HepG2 (cell line): ENCODE measurements around the gene RRM2. TPM values are rescaled to one million over a fixed set of nuclear protein-coding genes. Genes with fewer than 3 reads are reported as not detected.
A peak's percentile ranks its signal among the peaks of the same experiment; 100 is the strongest.

Source experiments
- EED ChIP-seq: sonication (generic); formaldehyde crosslinking; IDR thresholded peaks from 2 replicates; pipeline ENCODE4 v1.5.0; 2020; ENCODE audit warnings: mild to moderate bottlenecking, missing genetic modification reagents
- HDAC1 ChIP-seq: sonication (generic); formaldehyde crosslinking; IDR thresholded peaks from 2 replicates; pipeline ENCODE4 v1.5.1; 2020; ENCODE audit warnings: mild to moderate bottlenecking, missing genetic modification reagents
- HOXA9 ChIP-seq: sonication (generic); formaldehyde crosslinking; IDR thresholded peaks from 2 replicates; pipeline ENCODE4 v1.8.1; 2022; ENCODE audit warnings: missing genetic modification reagents, mild to moderate bottlenecking, moderate library complexity, borderline replicate concordance
- TERF1 ChIP-seq: sonication (generic); formaldehyde crosslinking; IDR thresholded peaks from 2 replicates; pipeline ENCODE4 v1.8.0; 2022; ENCODE audit warnings: mild to moderate bottlenecking, missing genetic modification reagents, moderate library complexity
- UBTF ChIP-seq: sonication (generic); formaldehyde crosslinking; IDR thresholded peaks from 2 replicates; pipeline ENCODE4 v1.4.0; 2020; ENCODE audit warnings: mild to moderate bottlenecking, missing genetic modification reagents
- ZBTB20 ChIP-seq: sonication (generic); formaldehyde crosslinking; IDR thresholded peaks from 2 replicates; pipeline ENCODE4 v1.8.1; 2023; ENCODE audit warnings: missing genetic modification reagents, low read depth, mild to moderate bottlenecking, borderline replicate concordance
- ZBTB44 ChIP-seq: sonication (generic); formaldehyde crosslinking; IDR thresholded peaks from 2 replicates; pipeline ENCODE4 v1.4.0; 2020; ENCODE audit warnings: missing genetic modification reagents
- ZMYM2 ChIP-seq: sonication (generic); formaldehyde crosslinking; IDR thresholded peaks from 2 replicates; pipeline ENCODE4 v1.8.0; 2022; ENCODE audit warnings: mild to moderate bottlenecking, missing genetic modification reagents
- ZNF17 ChIP-seq: sonication (generic); formaldehyde crosslinking; IDR thresholded peaks from 2 replicates; pipeline ENCODE4 v1.5.0; 2020; ENCODE audit warnings: mild to moderate bottlenecking, missing genetic modification reagents
- ZNF20 ChIP-seq: sonication (generic); formaldehyde crosslinking; IDR thresholded peaks from 2 replicates; pipeline ENCODE4 v1.4.0; 2020; ENCODE audit warnings: mild to moderate bottlenecking, moderate library complexity, missing genetic modification reagents
- ZNF234 ChIP-seq: sonication (generic); formaldehyde crosslinking; conservative IDR thresholded peaks from 2 replicates; pipeline ENCODE4 v1.5.1; 2020; ENCODE audit warnings: mild to moderate bottlenecking, missing genetic modification reagents
- ZNF407 ChIP-seq: sonication (generic); formaldehyde crosslinking; IDR thresholded peaks from one replicate; pipeline ENCODE4 v1.5.1; 2020; ENCODE audit warnings: mild to moderate bottlenecking, missing genetic modification reagents; ENCODE audit errors: not compliant biosample characterization
- ZNF446 ChIP-seq: sonication (generic); formaldehyde crosslinking; IDR thresholded peaks from 2 replicates; pipeline ENCODE4 v1.5.0; 2020; ENCODE audit warnings: mild to moderate bottlenecking, missing genetic modification reagents
- ZNF556 ChIP-seq: sonication (generic); formaldehyde crosslinking; IDR thresholded peaks from 2 replicates; pipeline ENCODE4 v1.4.0; 2020; ENCODE audit warnings: mild to moderate bottlenecking, missing genetic modification reagents, borderline replicate concordance
- ZNF75D ChIP-seq: sonication (generic); formaldehyde crosslinking; IDR thresholded peaks from 2 replicates; pipeline ENCODE4 v1.8.1; 2023; ENCODE audit warnings: missing genetic modification reagents, mild to moderate bottlenecking, borderline replicate concordance
- ZNF761 ChIP-seq: sonication (generic); formaldehyde crosslinking; conservative IDR thresholded peaks from 2 replicates; pipeline ENCODE4 v1.4.0; 2020; ENCODE audit warnings: mild to moderate bottlenecking, missing genetic modification reagents
- polyA plus RNA-seq, 8 experiments: library from polyadenylated mRNA; depleted of rRNA in 3 of 8; stranded (reverse) in 7 of 8; unstranded in 1 of 8; fragments of >200 nt; fragmentation: Illumina TruSeq in 4 of 8; extraction: Trizol in 4 of 8; gene quantifications; 2 replicates each; pipeline versions ENCODE4 v1.2.1 to v1.2.3, GENCODE V29; 2011 to 2016; ENCODE audit warnings: low read depth in 4 of 8, missing spikeins in 1 of 8, mixed read lengths in 1 of 8; ENCODE audit not compliant: insufficient read depth in 1 of 8
- total RNA-seq, 5 experiments: library from RNA; depleted of rRNA; stranded (reverse); fragments of >200 nt; fragmentation: Illumina TruSeq; extraction: Trizol; gene quantifications; 2 replicates each; pipeline ENCODE4 v1.2.3, GENCODE V29; 2016; ENCODE audit warnings: low read depth in 1 of 5

Gene RRM2
- total and polyA plus RNA-seq, 2 of the 13 experiments (the other 11 are each of a cell fraction or from before 2014, with no cell fraction given), result 31.3 to 150 TPM

- no peak for TF ChIP-seq UBTF (CRISPR knock-in tag)
- TF ChIP-seq ZMYM2 (CRISPR knock-in tag), result peak; percentile 79; the same call in 1 of the 2 replicates
- TF ChIP-seq ZNF446 (CRISPR knock-in tag), result no peak
- no peak for TF ChIP-seq ZNF234 (CRISPR knock-in tag)
- no peak for TF ChIP-seq ZNF407 (CRISPR knock-in tag)
- no peak for TF ChIP-seq EED (CRISPR knock-in tag)
- TF ChIP-seq ZNF20 (CRISPR knock-in tag), result no peak
- no peak for TF ChIP-seq ZBTB20 (CRISPR knock-in tag)
- TF ChIP-seq ZNF556 (CRISPR knock-in tag), result 0 out of 2 replicates have a peak, but pooled peaks have one; percentile 5
- TF ChIP-seq HOXA9, result no peak
- no peak for TF ChIP-seq HDAC1 (CRISPR knock-in tag)
- TF ChIP-seq ZNF761 (CRISPR knock-in tag), result no peak
- no peak for TF ChIP-seq ZNF17 (CRISPR knock-in tag)
- TF ChIP-seq TERF1 (CRISPR knock-in tag), result 0 out of 2 replicates have a peak, but pooled peaks have one; percentile 43
- TF ChIP-seq ZBTB44 (CRISPR knock-in tag), result no peak
- TF ChIP-seq ZNF75D, result no peak
Measured at GRCh38 chr2:10119601-10120157, 2.9 kb upstream of the RRM2 start (continued).
